ENCODE data around the gene AHI1. TPM values are rescaled to one million over a fixed set of nuclear protein-coding genes. Genes with fewer than 3 reads are reported as not detected.

The AHI1 gene
- total RNA-seq, 1 experiment from 2014 or later: 11.3 TPM

DNA sequence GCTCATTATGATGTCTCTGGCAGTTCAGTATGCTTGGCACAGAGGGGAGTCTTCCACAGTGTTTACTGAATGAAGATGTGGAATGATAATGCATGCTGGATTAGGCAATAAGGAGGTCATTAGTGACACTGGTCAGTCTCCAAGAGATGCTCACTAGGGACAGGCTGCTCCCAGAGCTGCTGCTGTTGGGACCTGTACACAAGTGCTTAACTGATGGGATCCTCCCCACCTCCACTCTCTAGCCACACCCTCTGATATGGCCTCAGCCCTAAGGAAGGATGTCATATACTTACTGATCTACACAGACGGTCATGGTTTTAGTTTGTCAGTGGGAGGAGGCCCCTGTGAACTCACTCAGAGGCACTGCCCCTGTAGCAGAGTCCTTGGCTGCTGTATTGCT lies 243.1 kb downstream of the AHI1 start:
- Mint-ChIP-seq H3K4me3 (ENCODE audit: unreplicated experiment) (no peak overlapping the region), H3K27ac (ENCODE audit: unreplicated experiment) (no peak overlapping the region), H3K27me3 (ENCODE audit: insufficient read depth, unreplicated experiment) (peaks cover 4% of the 10 kb centered on the region), H3K36me3 (ENCODE audit: insufficient read depth, unreplicated experiment) (no peaks in the 10 kb centered on the region), H3K4me1 (ENCODE audit: low read depth, unreplicated experiment) (peaks cover 18% of the 10 kb centered on the region), H3K9me3 (ENCODE audit: unreplicated experiment) (peaks cover 10% of the 10 kb centered on the region)
- Histone ChIP-seq H3K9me3 (no peaks in the 10 kb centered on the region), H3K4me1 (no peaks in the 10 kb centered on the region), H3K36me3 (ENCODE audit: control insufficient read depth, insufficient read depth, low read length) (no peaks in the 10 kb centered on the region), H3K27me3 (replicated peaks; ENCODE audit: control insufficient read depth, insufficient read depth, low read length) (no peaks in the 10 kb centered on the region), H3K4me3 (ENCODE audit: low read depth, low read length) (no peak overlapping the region)
- TF ChIP-seq, protein P1, sequence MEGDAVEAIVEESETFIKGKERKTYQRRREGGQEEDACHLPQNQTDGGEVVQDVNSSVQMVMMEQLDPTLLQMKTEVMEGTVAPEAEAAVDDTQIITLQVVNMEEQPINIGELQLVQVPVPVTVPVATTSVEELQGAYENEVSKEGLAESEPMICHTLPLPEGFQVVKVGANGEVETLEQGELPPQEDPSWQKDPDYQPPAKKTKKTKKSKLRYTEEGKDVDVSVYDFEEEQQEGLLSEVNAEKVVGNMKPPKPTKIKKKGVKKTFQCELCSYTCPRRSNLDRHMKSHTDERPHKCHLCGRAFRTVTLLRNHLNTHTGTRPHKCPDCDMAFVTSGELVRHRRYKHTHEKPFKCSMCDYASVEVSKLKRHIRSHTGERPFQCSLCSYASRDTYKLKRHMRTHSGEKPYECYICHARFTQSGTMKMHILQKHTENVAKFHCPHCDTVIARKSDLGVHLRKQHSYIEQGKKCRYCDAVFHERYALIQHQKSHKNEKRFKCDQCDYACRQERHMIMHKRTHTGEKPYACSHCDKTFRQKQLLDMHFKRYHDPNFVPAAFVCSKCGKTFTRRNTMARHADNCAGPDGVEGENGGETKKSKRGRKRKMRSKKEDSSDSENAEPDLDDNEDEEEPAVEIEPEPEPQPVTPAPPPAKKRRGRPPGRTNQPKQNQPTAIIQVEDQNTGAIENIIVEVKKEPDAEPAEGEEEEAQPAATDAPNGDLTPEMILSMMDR (IDR thresholded peaks at IDR 0.05; ENCODE audit: insufficient read depth in 1 of 2, low read depth in 1 of 2, low read length in 1 of 2, severe bottlenecking in 1 of 2, unreplicated experiment in 1 of 2): no peak
- ChIA-PET POLR2A (no interaction called here), CTCF (no interaction called here)
- no TSS peak for BruUV-seq (replicated peaks)
- intact Hi-C loops (cut with micrococcal nuclease; ENCODE audit: unreplicated experiment): no loop called here
- DNase-seq: no peak

DNA sequence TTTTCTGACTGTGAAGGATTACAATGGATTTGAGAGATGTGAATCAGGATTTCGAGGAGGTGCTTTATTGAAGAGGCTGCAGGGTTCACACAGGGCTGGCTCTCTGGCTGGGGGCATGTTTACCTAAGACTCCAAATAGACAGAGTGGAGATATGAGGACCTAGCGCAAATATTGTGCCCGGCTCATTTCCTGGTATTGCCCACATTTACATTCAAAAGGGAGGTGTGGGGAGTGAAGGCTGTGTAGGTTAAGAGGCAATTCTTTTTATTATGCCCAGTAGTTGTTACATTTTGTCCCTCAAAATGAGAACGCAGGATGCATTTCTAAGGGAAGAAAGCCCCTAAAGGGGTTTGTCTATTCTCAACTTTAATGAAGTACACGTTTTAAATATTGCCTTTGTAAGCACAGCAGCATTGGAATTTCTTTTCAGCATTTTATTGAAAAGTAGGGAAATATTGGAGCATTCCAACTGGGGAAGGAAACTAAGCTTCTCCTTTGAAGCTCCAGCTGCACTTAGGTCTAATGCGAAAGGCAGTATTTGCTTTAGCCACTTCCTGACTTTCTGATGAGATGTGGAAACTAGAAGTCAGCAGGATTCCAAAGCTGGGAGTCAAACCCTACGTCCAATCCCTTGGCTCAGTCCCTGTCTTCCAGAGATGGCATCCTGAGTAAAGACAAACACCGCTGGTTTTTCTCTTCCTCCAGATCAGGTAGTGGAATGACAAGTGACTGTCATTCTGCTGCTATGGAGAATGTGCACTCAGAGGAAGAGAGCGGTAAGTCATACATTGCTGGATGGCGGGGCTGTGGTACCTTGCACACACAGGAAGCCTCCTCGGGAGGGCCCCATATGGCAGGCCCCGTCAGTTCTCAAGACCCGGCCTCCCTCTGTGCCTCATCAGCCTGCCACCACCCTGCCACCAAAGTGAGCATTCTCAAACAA lies 245.8 kb downstream of the AHI1 start:
- H3K4me3 ChIP-seq (ENCODE audit: low read depth, low read length): no peak overlapping the region
- Mint-ChIP-seq H3K4me3 (ENCODE audit: unreplicated experiment) (no peak overlapping the region), H3K27ac (ENCODE audit: unreplicated experiment) (no peak overlapping the region), H3K27me3 (ENCODE audit: insufficient read depth, unreplicated experiment) (peaks cover 4% of the 10 kb centered on the region), H3K4me1 (ENCODE audit: low read depth, unreplicated experiment) (peaks cover 13% of the 10 kb centered on the region), H3K36me3 (ENCODE audit: insufficient read depth, unreplicated experiment) (no peaks in the 10 kb centered on the region), H3K9me3 (ENCODE audit: unreplicated experiment) (peaks cover 10% of the 10 kb centered on the region)
- H3K9me3 ChIP-seq: no peaks in the 10 kb centered on the region
- no peaks in the 10 kb centered on the region for H3K4me1 ChIP-seq
- TF ChIP-seq, protein P1 (IDR thresholded peaks at IDR 0.05; ENCODE audit: insufficient read depth in 1 of 2, low read depth in 1 of 2, low read length in 1 of 2, severe bottlenecking in 1 of 2, unreplicated experiment in 1 of 2): no peak
- no peaks in the 10 kb centered on the region for H3K27me3 ChIP-seq (replicated peaks; ENCODE audit: control insufficient read depth, insufficient read depth, low read length)
- POLR2A ChIA-PET: no interaction called here
- BruUV-seq (replicated peaks): no TSS peak
- no peak for DNase-seq
- CTCF ChIA-PET: interaction anchor here (1.0 kb wide), 1 partner anchor 13 kb away, joined by 6 read pairs; no protein-coding TSS in a partner anchor
- intact Hi-C loops (cut with micrococcal nuclease; ENCODE audit: unreplicated experiment): no loop called here
- H3K36me3 ChIP-seq (ENCODE audit: control insufficient read depth, insufficient read depth, low read length): no peaks in the 10 kb centered on the region

DNA sequence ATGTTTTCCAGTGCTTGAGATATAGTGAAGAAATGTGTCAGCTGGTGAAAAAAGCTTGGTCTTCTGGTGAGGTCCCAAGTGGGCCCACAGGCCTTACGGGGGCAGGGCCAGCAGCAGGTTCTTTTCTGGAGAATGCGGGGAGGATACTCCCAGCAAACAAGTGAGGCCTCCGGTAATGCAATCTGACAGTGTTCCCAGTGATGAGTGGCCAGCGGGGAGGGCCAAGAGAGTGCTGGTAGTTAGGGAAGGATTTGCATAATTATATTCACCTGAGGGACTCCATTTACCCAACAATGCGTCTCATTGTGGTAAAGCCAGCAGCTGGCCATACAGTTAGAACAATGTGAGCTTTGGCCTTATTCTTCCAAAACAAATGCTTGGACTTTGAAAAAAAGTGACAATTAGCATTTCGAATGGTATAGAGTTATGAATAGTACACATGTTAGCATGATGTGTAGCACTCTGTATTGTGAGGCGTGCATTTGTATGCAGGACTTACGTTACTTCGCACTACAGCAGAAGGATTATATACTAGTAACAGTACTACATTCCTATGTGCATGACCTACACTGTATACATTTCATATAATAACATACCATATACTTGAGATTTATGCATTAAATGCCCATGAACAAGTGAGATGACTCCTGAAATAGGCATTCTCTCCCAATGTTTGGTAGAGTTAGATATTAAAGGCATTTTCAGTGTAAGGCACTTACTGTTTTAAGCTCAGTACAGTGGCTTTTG lies 246.6 kb downstream of the AHI1 start:
- no peak overlapping the region for H3K27ac Mint-ChIP-seq (ENCODE audit: unreplicated experiment)
- POLR2A ChIA-PET: no interaction called here
- H3K4me1 Mint-ChIP-seq (ENCODE audit: low read depth, unreplicated experiment): peaks cover 13% of the 10 kb centered on the region

More for the DNA sequence above, 246.6 kb downstream of the AHI1 start:
- TF ChIP-seq, protein P1 (IDR thresholded peaks at IDR 0.05; ENCODE audit: insufficient read depth in 1 of 2, low read depth in 1 of 2, low read length in 1 of 2, severe bottlenecking in 1 of 2, unreplicated experiment in 1 of 2): no peak
- H3K4me3 ChIP-seq (ENCODE audit: low read depth, low read length): no peak overlapping the region
- peaks cover 4% of the 10 kb centered on the region for H3K27me3 Mint-ChIP-seq (ENCODE audit: insufficient read depth, unreplicated experiment)
- BruUV-seq (replicated peaks): no TSS peak
- intact Hi-C loops (cut with micrococcal nuclease; ENCODE audit: unreplicated experiment): no loop called here
- no peak for DNase-seq
- CTCF ChIA-PET: interaction anchor here (1.0 kb wide), 1 partner anchor 14 kb away, joined by 6 read pairs; no protein-coding TSS in a partner anchor
- no peaks in the 10 kb centered on the region for H3K4me1 ChIP-seq
- peaks cover 9% of the 10 kb centered on the region for H3K9me3 Mint-ChIP-seq (ENCODE audit: unreplicated experiment)
- no peaks in the 10 kb centered on the region for H3K36me3 ChIP-seq (ENCODE audit: control insufficient read depth, insufficient read depth, low read length)
- no peak overlapping the region for H3K4me3 Mint-ChIP-seq (ENCODE audit: unreplicated experiment)
- no peaks in the 10 kb centered on the region for H3K36me3 Mint-ChIP-seq (ENCODE audit: insufficient read depth, unreplicated experiment)
- H3K9me3 ChIP-seq: no peaks in the 10 kb centered on the region
- no peaks in the 10 kb centered on the region for H3K27me3 ChIP-seq (replicated peaks; ENCODE audit: control insufficient read depth, insufficient read depth, low read length)

All from Caco-2 (cell line).